SHP77 treated with DMSO at 0.1 percent for 48 hours (cell line): Measurements from ENCODE around the gene BMP2K.

Source experiments
- DNase-seq: peaks from one replicate; lab custom pipeline; 2025; lab: John Stamatoyannopoulos, UW

BMP2K gene

GRCh38 chr4:78776079-78776728, at the start of gene BMP2K:
Gene BMP2K, plus strand, starts transcription at chr4:78776350. Its CDS starts 194 bp downstream, at chr4:78776544.
- no peak for DNase-seq

- DNase-seq: no peak
These were observed 49.6 kb upstream of the BMP2K start for GRCh38 chr4:78726546-78726945.

GRCh38 chr4:78732332-78733104, 43.6 kb upstream of the BMP2K start:
- DNase-seq: no peak

GRCh38 chr4:78734441-78735162, 41.5 kb upstream of the BMP2K start:
- no peak for DNase-seq

- DNase-seq: no peak
These were observed 40.5 kb upstream of the BMP2K start for GRCh38 chr4:78735697-78736096.

- no peak for DNase-seq
These were observed 39.1 kb upstream of the BMP2K start for GRCh38 chr4:78737035-78737434.

GRCh38 chr4:78737973-78738372, 38.2 kb upstream of the BMP2K start:
- no peak for DNase-seq

- no peak for DNase-seq
These were observed 33.9 kb upstream of the BMP2K start for GRCh38 chr4:78742300-78742699.

- no peak for DNase-seq
These were observed 28.7 kb upstream of the BMP2K start for GRCh38 chr4:78747475-78747922.

- DNase-seq: no peak
These were observed 27.8 kb upstream of the BMP2K start for GRCh38 chr4:78748381-78748780.

- DNase-seq: no peak
These were observed 26.7 kb upstream of the BMP2K start for GRCh38 chr4:78749258-78749971.

GRCh38 chr4:78749972-78750727, 26.0 kb upstream of the BMP2K start:
- no peak for DNase-seq

GRCh38 chr4:78753091-78753490, 23.1 kb upstream of the BMP2K start:
- DNase-seq: no peak

GRCh38 chr4:78754872-78755271, 21.3 kb upstream of the BMP2K start:
- DNase-seq: no peak

- DNase-seq: no peak
These were observed 20.0 kb upstream of the BMP2K start for GRCh38 chr4:78756137-78756536.

- no peak for DNase-seq
These were observed 19.4 kb upstream of the BMP2K start for GRCh38 chr4:78756776-78757175.

- no peak for DNase-seq
These were observed 18.6 kb upstream of the BMP2K start for GRCh38 chr4:78757574-78757973.

- no peak for DNase-seq
These were observed 18.1 kb upstream of the BMP2K start for GRCh38 chr4:78758085-78758484.

- DNase-seq: no peak
These were observed 13.6 kb upstream of the BMP2K start for GRCh38 chr4:78762529-78762928.

- DNase-seq: no peak
These were observed 12.9 kb upstream of the BMP2K start for GRCh38 chr4:78763251-78763650.

- DNase-seq: no peak
These were observed 12.3 kb upstream of the BMP2K start for GRCh38 chr4:78763763-78764387.
